ENCODE data around the gene PDE4B. TPM values are rescaled to one million over a fixed set of nuclear protein-coding genes. Genes with fewer than 3 reads are reported as not detected.

Gene PDE4B
- polyA plus RNA-seq, 1 experiment = 17.6 TPM

DNA sequence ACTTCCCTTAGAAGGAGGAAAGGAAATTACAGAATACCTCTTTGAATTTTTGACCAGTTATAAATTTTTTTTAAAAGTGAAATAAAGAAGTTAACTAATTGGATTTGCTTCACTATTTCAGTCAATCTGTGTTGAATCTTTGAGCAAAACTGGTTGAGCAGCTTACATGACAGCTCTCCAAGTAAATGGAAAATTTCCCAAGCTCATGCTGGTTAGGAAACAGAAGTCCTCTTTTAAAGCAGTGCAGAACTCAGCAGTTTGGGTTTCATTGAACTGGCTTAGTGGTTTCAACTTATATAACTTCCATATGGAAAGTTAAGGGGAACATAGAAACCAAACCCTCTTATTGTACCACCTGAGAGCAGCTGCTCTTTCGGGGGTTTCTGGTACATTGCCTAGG is 250.5 kb downstream of the PDE4B start:
- no peaks in the 10 kb centered on the region for H3K9me3 ChIP-seq (ENCODE audit: control insufficient read depth, insufficient read depth, low read length)
- H3K4me3 ChIP-seq (ENCODE audit: low read depth, low read length) = no peak overlapping the region
- no peak overlapping the region for H3K27ac ChIP-seq (ENCODE audit: low read depth, low read length)
- H3K27me3 ChIP-seq (ENCODE audit: control insufficient read depth, insufficient read depth, low read length) = no peaks in the 10 kb centered on the region
- ChIA-PET CTCF (no interaction called here), POLR2A (no interaction called here)
- no peak for DNase-seq (ENCODE audit: low read depth, low spot score)
- TF ChIP-seq, protein P1, sequence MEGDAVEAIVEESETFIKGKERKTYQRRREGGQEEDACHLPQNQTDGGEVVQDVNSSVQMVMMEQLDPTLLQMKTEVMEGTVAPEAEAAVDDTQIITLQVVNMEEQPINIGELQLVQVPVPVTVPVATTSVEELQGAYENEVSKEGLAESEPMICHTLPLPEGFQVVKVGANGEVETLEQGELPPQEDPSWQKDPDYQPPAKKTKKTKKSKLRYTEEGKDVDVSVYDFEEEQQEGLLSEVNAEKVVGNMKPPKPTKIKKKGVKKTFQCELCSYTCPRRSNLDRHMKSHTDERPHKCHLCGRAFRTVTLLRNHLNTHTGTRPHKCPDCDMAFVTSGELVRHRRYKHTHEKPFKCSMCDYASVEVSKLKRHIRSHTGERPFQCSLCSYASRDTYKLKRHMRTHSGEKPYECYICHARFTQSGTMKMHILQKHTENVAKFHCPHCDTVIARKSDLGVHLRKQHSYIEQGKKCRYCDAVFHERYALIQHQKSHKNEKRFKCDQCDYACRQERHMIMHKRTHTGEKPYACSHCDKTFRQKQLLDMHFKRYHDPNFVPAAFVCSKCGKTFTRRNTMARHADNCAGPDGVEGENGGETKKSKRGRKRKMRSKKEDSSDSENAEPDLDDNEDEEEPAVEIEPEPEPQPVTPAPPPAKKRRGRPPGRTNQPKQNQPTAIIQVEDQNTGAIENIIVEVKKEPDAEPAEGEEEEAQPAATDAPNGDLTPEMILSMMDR (IDR thresholded peaks at IDR 0.05; ENCODE audit: low read depth, low read length) = no peak

DNA sequence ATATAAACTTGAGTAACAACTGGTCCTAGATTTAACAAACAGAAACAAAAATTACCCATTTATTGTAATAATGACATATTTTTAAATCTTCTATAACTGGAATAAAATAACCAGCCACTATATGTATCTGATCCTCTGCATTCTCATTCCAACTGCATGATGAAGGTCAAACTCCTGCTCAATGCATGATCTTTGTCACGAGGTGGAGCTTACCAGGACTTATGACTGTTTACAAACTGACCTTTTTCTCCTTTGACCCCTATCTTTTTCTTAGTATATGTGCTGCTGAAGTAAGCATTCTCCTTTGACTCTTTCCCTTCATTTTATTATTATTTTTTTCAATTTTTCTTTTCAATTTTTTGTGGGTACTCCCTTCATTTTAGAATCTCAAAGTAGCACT is 252.2 kb downstream of the PDE4B start:
- Histone ChIP-seq H3K4me3 (ENCODE audit: low read depth, low read length) (no peak overlapping the region), H3K9me3 (ENCODE audit: control insufficient read depth, insufficient read depth, low read length) (no peaks in the 10 kb centered on the region), H3K27ac (ENCODE audit: low read depth, low read length) (no peak overlapping the region), H3K27me3 (ENCODE audit: control insufficient read depth, insufficient read depth, low read length) (no peaks in the 10 kb centered on the region)
- POLR2A ChIA-PET = no interaction called here
- DNase-seq (ENCODE audit: low read depth, low spot score) = no peak
- TF ChIP-seq, protein P1 (IDR thresholded peaks at IDR 0.05; ENCODE audit: low read depth, low read length) = no peak
- CTCF ChIA-PET = no interaction called here

DNA sequence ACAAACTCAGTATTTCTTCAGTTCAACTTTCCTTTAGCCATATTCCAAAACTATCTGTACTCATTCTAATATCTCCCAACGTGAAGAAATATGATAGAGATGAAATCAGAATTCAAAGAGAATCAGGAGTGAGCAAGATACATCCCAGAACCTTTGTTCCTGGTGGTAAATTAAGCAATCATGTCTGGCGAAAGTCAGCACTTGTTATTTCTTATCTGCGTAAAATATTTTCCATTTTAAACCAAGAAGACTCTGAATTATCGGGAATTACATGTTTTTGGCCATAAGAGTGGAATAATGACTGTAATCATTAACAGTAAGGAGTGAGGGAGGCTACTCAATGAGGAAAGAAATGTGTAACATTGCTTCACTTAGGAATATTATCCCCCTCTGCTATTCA is 253.7 kb downstream of the PDE4B start:
- no peak overlapping the region for H3K4me3 ChIP-seq (ENCODE audit: low read depth, low read length)

DNA sequence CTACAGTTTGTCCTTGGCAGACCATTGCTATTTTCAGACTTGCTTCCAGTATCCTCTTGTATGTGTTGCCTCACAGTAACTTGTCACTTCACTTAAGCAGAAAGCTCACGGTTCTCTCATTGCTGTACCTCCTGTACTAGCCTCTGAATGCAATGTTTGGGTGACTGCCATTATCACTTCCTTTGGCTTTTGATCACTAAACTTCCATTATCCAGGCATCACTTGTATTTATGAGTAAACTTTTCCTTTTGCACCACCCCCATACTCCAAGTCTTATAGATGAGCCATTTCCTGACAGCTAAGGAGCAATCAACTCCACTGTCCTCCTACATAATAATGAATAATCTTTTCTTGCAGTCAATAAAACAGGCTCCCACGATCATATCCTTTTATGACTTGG is 255.3 kb downstream of the PDE4B start:
- Histone ChIP-seq H3K9me3 (ENCODE audit: control insufficient read depth, insufficient read depth, low read length) (no peaks in the 10 kb centered on the region), H3K4me3 (ENCODE audit: low read depth, low read length) (no peak overlapping the region), H3K27me3 (ENCODE audit: control insufficient read depth, insufficient read depth, low read length) (no peaks in the 10 kb centered on the region), H3K27ac (ENCODE audit: low read depth, low read length) (no peak overlapping the region)
- ChIA-PET POLR2A (no interaction called here), CTCF (interaction anchor here (1.0 to 2.2 kb wide), 2 partner anchors 195 to 398 kb away, joined by 4 to 6 read pairs; no protein-coding TSS in a partner anchor)
- no peak for DNase-seq (ENCODE audit: low read depth, low spot score)
- TF ChIP-seq, protein P1 (IDR thresholded peaks at IDR 0.05; ENCODE audit: low read depth, low read length) = no peak

More for the DNA sequence above, 253.7 kb downstream of the PDE4B start:
- Histone ChIP-seq H3K27ac (ENCODE audit: low read depth, low read length) (no peak overlapping the region), H3K27me3 (ENCODE audit: control insufficient read depth, insufficient read depth, low read length) (no peaks in the 10 kb centered on the region), H3K9me3 (ENCODE audit: control insufficient read depth, insufficient read depth, low read length) (no peaks in the 10 kb centered on the region)
- TF ChIP-seq, protein P1 (IDR thresholded peaks at IDR 0.05; ENCODE audit: low read depth, low read length) = no peak
- no peak for DNase-seq (ENCODE audit: low read depth, low spot score)
- POLR2A ChIA-PET = no interaction called here
- CTCF ChIA-PET = no interaction called here

DNA sequence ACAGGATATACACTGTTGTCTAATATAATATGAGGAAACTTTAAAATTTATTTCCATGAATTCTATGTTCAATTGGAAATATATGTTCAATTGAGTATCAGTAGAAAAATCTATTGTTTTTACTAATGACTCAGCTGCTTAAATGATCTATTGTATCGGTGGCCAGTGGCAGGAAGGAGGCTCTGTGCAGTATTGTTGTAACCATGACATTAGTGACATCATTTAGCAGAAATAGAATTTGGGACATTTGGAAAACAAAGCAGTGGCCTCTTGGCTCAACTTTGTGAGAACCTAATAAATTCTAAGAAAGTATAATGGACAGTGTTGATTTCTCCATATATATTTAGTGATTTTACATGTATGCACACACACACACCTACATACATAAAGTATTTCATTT is 257.4 kb downstream of the PDE4B start:
- TF ChIP-seq, protein P1 (IDR thresholded peaks at IDR 0.05; ENCODE audit: low read depth, low read length) = no peak
- H3K27ac ChIP-seq (ENCODE audit: low read depth, low read length) = no peak overlapping the region
- no peaks in the 10 kb centered on the region for H3K27me3 ChIP-seq (ENCODE audit: control insufficient read depth, insufficient read depth, low read length)
- H3K4me3 ChIP-seq (ENCODE audit: low read depth, low read length) = no peak overlapping the region
- no peaks in the 10 kb centered on the region for H3K9me3 ChIP-seq (ENCODE audit: control insufficient read depth, insufficient read depth, low read length)
- ChIA-PET POLR2A (no interaction called here), CTCF (no interaction called here)
- no peak for DNase-seq (ENCODE audit: low read depth, low spot score)
